GM19328 (cell line): ENCODE measurements around the gene ITGB6.

Experiments used
- ATAC-seq: cut with Tn5 transposase; IDR thresholded peaks from one replicate; pipeline ENCODE4 v1.9.1; 2021; ENCODE audit warnings: mild to moderate bottlenecking, moderate library complexity; ENCODE audit not compliant: unreplicated experiment

Gene ITGB6

GRCh38 chr2:160097326-160097725 lies 102.7 kb downstream of the ITGB6 start:
- ATAC-seq = no peak

- ATAC-seq = no peak
Measured at GRCh38 chr2:160096409-160096808, 103.7 kb downstream of the ITGB6 start.

GRCh38 chr2:160092445-160092844 lies 107.6 kb downstream of the ITGB6 start:
- ATAC-seq = no peak

GRCh38 chr2:160091381-160091780 lies 108.7 kb downstream of the ITGB6 start:
- no peak for ATAC-seq

- no peak for ATAC-seq
Measured at GRCh38 chr2:160087854-160088745, 112.0 kb downstream of the ITGB6 start.

- no peak for ATAC-seq
Measured at GRCh38 chr2:160085662-160086061, 114.4 kb downstream of the ITGB6 start.

- ATAC-seq = no peak
Measured at GRCh38 chr2:160077912-160078810, 121.9 kb downstream of the ITGB6 start.

GRCh38 chr2:160076914-160077313 lies 123.2 kb downstream of the ITGB6 start:
- ATAC-seq = no peak

GRCh38 chr2:160076241-160076640 lies 123.8 kb downstream of the ITGB6 start:
- ATAC-seq = no peak

- ATAC-seq = no peak
Measured at GRCh38 chr2:160075171-160075570, 124.9 kb downstream of the ITGB6 start.

- ATAC-seq = no peak
Measured at GRCh38 chr2:160073284-160073888, 126.7 kb downstream of the ITGB6 start.

- no peak for ATAC-seq
Measured at GRCh38 chr2:160068906-160069305, 131.2 kb downstream of the ITGB6 start.

- no peak for ATAC-seq
Measured at GRCh38 chr2:160064916-160065315, 135.2 kb downstream of the ITGB6 start.

GRCh38 chr2:160063879-160064612 lies 136.0 kb downstream of the ITGB6 start:
- ATAC-seq = no peak

- ATAC-seq = no peak
Measured at GRCh38 chr2:160063271-160063670, 136.8 kb downstream of the ITGB6 start.

- no peak for ATAC-seq
Measured at GRCh38 chr2:160062292-160063005, 137.6 kb downstream of the ITGB6 start, which contains the start of gene PLA2R1. Gene PLA2R1, minus strand, starts transcription at chr2:160062615. Its CDS starts 212 bp downstream, at chr2:160062403.

- ATAC-seq = no peak
Measured at GRCh38 chr2:160061944-160062291, 138.2 kb downstream of the ITGB6 start.

- ATAC-seq = no peak
Measured at GRCh38 chr2:160061533-160061932, 138.5 kb downstream of the ITGB6 start.

- no peak for ATAC-seq
Measured at GRCh38 chr2:160060297-160060696, 139.8 kb downstream of the ITGB6 start.

- no peak for ATAC-seq
Measured at GRCh38 chr2:160057356-160057755, 142.7 kb downstream of the ITGB6 start.
